ENCODE results near the gene UNC93A.
"Not testable (repeated sequence)": the region's sequence is repeated elsewhere in the genome, so short reads cannot be mapped to it uniquely, and the experiment has no call there.

Gene UNC93A

DNA sequence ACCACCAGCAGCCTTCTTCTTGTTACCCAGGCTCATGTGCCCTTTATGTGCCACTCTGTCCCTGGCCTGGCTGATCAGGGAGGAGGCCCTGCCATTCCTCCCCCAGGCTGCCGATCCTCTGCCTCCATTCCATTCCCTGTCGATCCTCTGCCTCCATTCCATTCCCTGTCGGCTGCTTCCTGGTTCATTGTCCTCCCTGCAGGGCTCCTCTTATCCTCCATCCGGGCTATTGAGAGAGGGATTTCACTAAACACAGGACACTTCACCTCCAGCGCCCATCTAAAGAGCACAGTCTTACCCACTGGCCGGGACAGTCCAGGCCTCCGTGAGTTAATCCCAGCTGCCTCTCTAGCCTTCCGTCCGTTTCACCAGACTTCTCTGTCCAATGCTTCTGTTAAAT, 26.1 kb downstream of the UNC93A start:
- no peak for DNase-seq

GRCh38 chr6:167318354-167318753, 27.2 kb downstream of the UNC93A start:
- DNase-seq = not testable (repeated sequence)

DNA sequence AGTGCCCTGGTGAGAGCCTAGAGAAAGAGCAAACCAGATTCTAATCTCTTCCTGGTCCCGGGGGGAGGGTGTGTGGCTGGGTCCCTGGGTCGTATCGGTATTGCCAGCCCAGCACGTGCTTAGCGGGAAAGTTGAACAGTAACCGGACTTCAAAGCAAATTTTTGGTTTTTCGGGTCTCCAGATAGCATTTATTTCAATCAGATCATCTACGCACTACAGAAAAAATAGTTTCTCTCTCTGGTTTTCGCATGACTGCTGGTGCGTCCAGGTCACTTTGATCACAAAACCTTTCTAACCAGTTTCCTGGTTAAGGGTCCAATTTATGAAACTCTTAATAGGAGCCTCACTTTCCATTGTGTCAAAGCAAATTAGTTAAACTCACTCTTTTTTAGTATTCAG, 27.7 kb downstream of the UNC93A start:
- DNase-seq = not testable (repeated sequence)

- not testable (repeated sequence) for DNase-seq
These were observed 29.0 kb downstream of the UNC93A start for GRCh38 chr6:167319856-167320753.

DNA sequence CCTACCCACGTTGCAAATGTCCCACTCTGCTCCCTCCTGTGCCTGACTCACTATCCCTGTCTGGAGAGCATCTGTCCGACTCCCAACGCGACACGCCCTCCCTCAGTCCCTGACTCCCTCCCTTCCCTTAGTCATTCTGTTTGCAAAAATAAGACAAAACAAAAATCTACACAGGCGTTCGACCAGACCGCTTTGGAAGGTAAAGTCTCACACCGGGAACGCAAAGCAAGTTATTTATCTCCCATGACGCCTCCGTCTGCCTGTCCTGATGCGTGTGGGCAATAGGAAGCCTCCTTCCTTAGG, 29.6 kb downstream of the UNC93A start:
- not testable (repeated sequence) for DNase-seq

DNA sequence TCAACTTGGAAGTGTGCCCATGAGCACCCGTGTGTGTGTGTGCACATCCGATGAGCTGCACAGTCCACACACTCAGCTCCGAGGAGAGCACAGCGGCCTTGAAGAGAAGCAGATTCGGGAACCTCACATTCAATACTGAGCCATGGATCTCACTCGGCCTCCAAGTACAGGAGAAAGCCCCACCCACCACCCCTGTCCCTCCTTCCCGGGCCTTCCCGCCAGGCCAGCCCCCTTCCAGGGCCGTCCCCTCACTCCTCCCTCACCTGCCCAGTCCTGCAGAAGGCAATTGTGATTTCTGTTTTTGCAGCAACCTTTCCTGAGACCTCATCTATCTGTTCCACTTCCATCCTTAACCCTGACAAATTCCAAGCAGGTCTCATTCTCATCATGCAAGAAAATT, 30.1 kb downstream of the UNC93A start:
- DNase-seq = not testable (repeated sequence)

GRCh38 chr6:167323111-167323510, 32.0 kb downstream of the UNC93A start:
- no peak for DNase-seq

DNA sequence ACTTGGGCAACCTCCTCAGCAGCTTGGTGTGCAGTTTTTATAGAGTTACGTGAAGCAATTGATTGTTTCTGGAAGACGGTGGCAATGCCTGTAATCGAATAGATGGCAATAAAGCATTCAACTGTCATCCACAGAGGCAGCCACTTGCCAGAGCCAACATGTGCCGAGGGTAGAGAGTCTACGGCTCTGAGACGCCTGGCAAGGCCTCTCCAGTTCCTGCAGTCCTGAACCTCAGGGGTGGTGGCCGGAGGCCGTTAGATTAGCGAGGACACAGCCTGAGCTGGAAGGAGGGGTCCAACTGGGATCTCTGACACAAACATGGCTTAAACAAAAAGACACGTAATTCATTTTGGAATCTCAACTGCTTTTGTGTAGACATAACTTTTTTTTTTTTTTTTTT, 33.0 kb downstream of the UNC93A start:
- DNase-seq = no peak

DNA sequence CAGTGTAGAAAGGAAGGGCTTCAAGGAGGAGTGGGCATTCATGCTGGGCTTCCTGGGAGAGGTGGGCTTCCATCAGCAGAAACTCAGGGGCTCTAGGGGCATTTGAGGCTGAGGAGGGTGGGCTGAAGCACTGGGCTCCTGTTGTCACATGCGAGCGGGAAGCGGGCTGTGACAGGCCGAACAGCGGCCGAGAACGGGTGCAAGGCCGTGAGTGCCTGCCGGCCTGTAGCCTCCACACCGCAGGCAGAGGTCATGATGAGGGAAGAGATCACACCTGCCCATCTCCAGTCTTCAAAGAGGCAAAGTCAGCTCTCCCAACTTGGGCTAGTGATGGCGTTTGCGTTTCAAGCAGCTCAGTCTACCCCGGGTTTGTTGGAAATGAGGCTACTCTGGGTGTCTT, 34.7 kb downstream of the UNC93A start:
- DNase-seq = no peak

DNA sequence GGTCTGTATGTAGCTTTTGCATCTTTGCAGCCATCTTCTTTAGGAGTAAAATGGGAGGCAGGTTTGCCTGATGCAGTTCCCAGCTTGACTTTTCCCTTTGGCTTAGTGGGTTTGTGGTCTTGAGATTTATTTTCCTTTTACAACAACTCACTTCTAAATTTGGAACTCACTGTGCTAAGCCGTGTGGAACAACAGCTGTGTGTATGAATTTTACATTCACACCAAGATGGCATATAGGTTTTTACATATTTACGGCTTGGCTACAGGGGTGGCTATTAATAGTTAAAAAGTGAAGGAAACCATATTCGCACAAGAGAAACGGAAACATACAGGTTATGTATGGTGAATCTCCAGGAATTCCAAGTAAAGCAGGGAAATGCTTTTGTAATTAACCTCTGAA, 36.3 kb downstream of the UNC93A start:
- no peak for DNase-seq

GRCh38 chr6:167328086-167328485, 37.0 kb downstream of the UNC93A start:
- no peak for DNase-seq

GRCh38 chr6:167329014-167329413, 37.9 kb downstream of the UNC93A start:
- DNase-seq = no peak

DNA sequence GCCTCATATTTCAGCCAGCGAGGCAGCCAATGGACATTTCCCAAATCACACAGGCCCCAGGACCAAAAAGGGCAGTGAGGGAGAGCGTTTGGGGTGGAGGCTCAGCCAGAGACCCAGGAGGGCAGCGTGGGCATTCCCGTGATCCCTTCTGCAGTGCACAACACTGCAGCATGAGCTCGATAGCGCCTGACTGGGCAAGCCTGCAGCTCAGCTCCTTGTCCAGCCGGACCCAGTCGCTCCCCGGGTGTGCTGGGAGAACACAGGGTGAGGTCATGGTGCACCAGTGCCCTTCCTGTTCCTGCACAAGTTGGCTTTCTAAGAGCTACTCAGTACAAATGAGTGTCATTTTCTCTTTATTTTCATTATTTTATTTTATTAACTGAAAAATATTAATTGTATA, 39.6 kb downstream of the UNC93A start:
- DNase-seq = no peak

DNA sequence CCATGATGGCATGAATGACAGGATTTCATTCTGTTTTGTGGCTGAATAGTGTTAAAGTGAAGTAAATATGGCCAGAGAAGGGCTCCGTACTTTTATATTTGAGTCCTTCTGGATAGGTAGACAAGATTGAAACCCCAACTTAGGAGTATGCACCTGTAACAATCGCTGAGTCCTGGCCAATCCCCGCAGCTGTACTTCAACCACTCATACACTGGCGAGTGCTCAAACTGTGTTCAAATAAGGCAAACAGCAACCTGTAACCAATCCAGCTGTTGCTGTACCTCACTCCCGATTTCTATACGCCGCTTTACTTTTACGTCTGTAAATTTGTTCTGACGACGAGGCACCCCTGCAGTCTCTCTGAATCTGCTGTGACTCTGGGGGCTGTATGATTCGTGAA, 40.5 kb downstream of the UNC93A start:
- DNase-seq = no peak

- DNase-seq = no peak
These were observed 45.9 kb downstream of the UNC93A start for GRCh38 chr6:167336844-167337630.

DNA sequence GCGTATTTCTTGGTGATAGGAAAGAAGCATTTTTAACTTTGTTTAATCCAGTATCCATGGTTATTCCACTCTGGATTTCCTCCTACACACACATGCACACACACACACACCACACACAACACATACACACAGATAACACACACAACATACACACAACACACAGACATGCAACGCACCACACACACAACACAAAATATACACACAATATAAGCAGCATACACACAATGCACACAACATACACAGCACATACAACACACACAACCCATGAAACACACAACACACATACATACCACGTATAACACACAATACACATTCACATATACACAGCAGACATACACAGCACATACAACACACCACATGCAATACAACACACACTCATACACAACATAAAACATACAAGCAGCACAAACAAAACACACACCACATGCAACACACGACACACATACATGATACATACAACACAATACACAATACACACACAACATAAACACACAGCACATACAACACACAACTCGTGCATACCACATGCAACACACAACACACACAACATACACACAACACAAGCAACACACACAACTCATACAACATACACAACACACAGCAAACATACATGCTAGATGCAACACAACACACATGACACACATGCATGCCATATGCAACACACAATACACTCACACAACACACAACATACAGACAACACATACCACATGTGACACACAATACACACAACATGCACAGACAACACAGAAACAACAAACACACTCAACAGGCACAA, 46.7 kb downstream of the UNC93A start:
- no peak for DNase-seq

DNA sequence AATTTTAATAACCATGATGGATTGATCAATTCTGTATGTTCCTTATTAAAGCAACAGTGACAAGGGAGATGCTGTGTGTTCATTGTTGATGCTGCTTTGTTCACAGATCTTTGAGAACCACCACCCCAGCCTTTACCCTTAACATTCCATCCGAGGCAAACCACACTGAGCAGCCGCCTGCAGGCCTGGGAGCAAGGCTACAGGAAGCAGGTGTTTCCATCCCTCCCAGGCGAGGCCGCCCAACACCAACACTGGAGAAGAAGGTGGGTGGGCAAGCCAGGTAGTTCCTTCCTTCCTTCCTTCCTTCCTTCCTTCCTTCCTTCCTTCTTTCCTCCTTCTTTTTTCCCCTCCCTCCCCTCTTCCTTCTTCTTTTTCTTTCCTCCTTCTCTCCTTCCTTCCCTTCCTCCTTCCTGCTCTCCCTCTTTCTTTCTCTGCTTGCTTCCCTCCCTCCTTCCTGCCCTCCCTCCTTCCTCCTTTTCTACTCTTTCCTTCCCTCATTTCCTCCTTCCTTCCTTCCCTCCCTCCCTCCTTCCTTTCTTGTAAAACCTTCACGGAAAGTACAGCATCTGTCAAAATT, 47.5 kb downstream of the UNC93A start:
- no peak for DNase-seq

GRCh38 chr6:167341038-167341583, 50.0 kb downstream of the UNC93A start:
- DNase-seq = no peak

GRCh38 chr6:167341665-167342655, 50.8 kb downstream of the UNC93A start:
- peak; percentile 2 for DNase-seq

GRCh38 chr6:167342879-167343610, 51.9 kb downstream of the UNC93A start:
- no peak for DNase-seq

DNA sequence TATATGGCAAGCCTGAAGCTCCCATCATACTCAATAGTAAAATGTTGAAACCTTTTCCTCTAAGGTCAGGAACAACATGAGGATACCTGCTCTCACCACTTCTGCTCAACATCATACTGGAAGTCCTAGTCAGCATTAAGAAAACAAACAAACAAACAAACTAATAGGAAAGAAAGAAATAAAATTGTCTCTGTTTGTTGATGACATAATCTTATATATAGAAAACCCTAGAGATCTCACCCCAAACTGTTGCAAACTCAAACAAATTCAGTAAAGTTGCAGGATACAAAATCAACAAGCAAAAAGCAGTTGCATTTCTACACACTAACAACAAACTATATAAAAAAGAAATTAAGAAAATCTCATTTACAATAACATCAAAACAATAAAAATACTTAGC, 54.2 kb downstream of the UNC93A start:
- DNase-seq = no peak
